Pancreas (tissue), 10 donors: ENCODE measurements around the gene UNC13A. TPM values are rescaled to one million over a fixed set of nuclear protein-coding genes. Genes with fewer than 3 reads are reported as not detected.

Experiments
- ATAC-seq, 4 donors: fragments of 200-7000 bp; cut with Tn5 transposase; one replicate each; pipeline versions ENCODE4 v1.8.0 to v1.9.1; 2020; ENCODE audit warnings: mild to moderate bottlenecking in 4 of 4, moderate library complexity in 4 of 4
- DNase-seq, 6 donors: peaks; one replicate each; pipeline ENCODE4 v3.0.0-alpha.2; 2020
- FAIRE-seq: peaks from 2 replicates; lab custom pipeline; 2012; peaks lifted over from hg19 to GRCh38; lab: Jason Lieb, UNC
- H3K27ac ChIP-seq, 4 donors: fragments of 200-600 bp; sonication (generic); 1 replicate in 3 of 4; 2 replicates in 1 of 4; pipeline versions ENCODE4 v1.5.0 to v1.8.0; 2020
- H3K27me3 ChIP-seq, 4 donors: fragments of 200-600 bp; one replicate each; pipeline ENCODE4 v1.8.0; 2021
- H3K36me3 ChIP-seq, 3 donors: fragments of 200-600 bp; sonication (generic) in 1 of 3; one replicate each; pipeline versions ENCODE4 v1.5.0 to v1.8.0; 2020 to 2021
- H3K4me1 ChIP-seq, 3 donors: fragments of 200-600 bp; one replicate each; pipeline ENCODE4 v1.8.0; 2021
- H3K4me3 ChIP-seq, 4 donors: fragments of 200-600 bp; sonication (generic) in 2 of 4; one replicate each; pipeline versions ENCODE4 v1.5.0 to v1.8.0; 2020 to 2021
- H3K9me3 ChIP-seq, 4 donors: fragments of 200-600 bp; one replicate each; pipeline ENCODE4 v1.8.0; 2021
- CTCF ChIP-seq, 4 donors: fragments of 200-600 bp; sonication (generic) in 3 of 4; IDR thresholded peaks; one replicate each; pipeline versions ENCODE4 v1.5.0 to v1.8.0; 2021; ENCODE audit warnings: antibody characterized with exemption in 4 of 4
- WGBS, 2 donors: extraction: QIAGEN DNeasy Blood & Tissue Kit; methylation state at CpG; one replicate each; pipeline ENCODE4 v1.1.7; 2013; 5-methylcytosine and 5-hydroxymethylcytosine counted together
- intact Hi-C, 3 donors: fragments of 100-400 bp; cut with DNase I; formaldehyde crosslinking; loops; one replicate each; pipeline versions ENCODE4 v1.11.1 to v1.14.2; 2022
- polyA plus RNA-seq, 2 donors: library from polyadenylated mRNA; stranded (reverse); fragments of 200-250 nt; gene quantifications; one replicate each; pipeline ENCODE4 v1.2.3, GENCODE V29; 2013
- total RNA-seq, 6 donors: library from RNA; stranded (reverse); fragmentation: NEBNext Ultra II Directional in 4 of 6; extraction: Animal tissue kit (Norgen Biotek cat#: 25700) in 4 of 6; gene quantifications; one replicate each; pipeline versions ENCODE4 v1.2.1 to v1.2.4, GENCODE V29; 2021 to 2023
- donor health status: healthy with polysubstance abuse.
- donor health status: DM: no; HTN: no; CAD: no; lungs with moderate emphysema.
- donor health status: DM: no; HTN: no; CAD: no.
- donor health status: control.
- donor health status: control.
- donor health status: Bipolar disorder and iron deficiency.
- donor health status: DM: yes; HTN: yes; CAD: no.
- donor health status: DM: no; HTN: no; CAD: no.
- donor health status: DM: no; HTN: no; CAD: no.
- donor health status: DM: yes; HTN: yes; CAD: no.

Gene UNC13A
- total and polyA plus RNA-seq, 8 donors, result 0.92 to 10.5 (median 2.2) TPM

GRCh38 chr19:17684256-17684655, 3.9 kb downstream of the UNC13A start:
- no peak for ATAC-seq
- Histone ChIP-seq H3K27me3 (peaks cover 0 to 42% (median 3%) of the 10 kb centered on the region in 4 donors), H3K27ac (no peak overlapping the region), H3K36me3 (no peaks in the 10 kb centered on the region), H3K4me3 (no peak overlapping the region), H3K9me3 (no peaks in the 10 kb centered on the region), H3K4me1 (no peaks in the 10 kb centered on the region)
- intact Hi-C loops, result no loop called here
- WGBS, 2 donors, result 45 to 46% methylated on average over 4 of the region's 4 CpGs
- no peak for FAIRE-seq
- DNase-seq, result no peak
- no peak for TF ChIP-seq CTCF (IDR thresholded peaks at IDR 0.05)

- DNase-seq (no peak), FAIRE-seq (no peak), ATAC-seq (no peak)
- Histone ChIP-seq H3K36me3 (no peaks in the 10 kb centered on the region), H3K27me3 (peaks cover 0 to 31% (median 3%) of the 10 kb centered on the region in 4 donors), H3K4me3 (no peak overlapping the region), H3K4me1 (no peaks in the 10 kb centered on the region), H3K27ac (no peak overlapping the region), H3K9me3 (no peaks in the 10 kb centered on the region)
- WGBS, 2 donors, result 50 to 72% methylated on average over 4 of the region's 4 CpGs
- no peak for TF ChIP-seq CTCF (IDR thresholded peaks at IDR 0.05)
- intact Hi-C loops, result no loop called here
These were observed 5.1 kb downstream of the UNC13A start for GRCh38 chr19:17683078-17683477.

GRCh38 chr19:17682273-17682672, 5.9 kb downstream of the UNC13A start:
- Histone ChIP-seq H3K36me3 (no peaks in the 10 kb centered on the region), H3K27me3 (peaks cover 0 to 23% (median 3%) of the 10 kb centered on the region in 4 donors), H3K27ac (no peak overlapping the region), H3K9me3 (no peaks in the 10 kb centered on the region), H3K4me1 (no peaks in the 10 kb centered on the region), H3K4me3 (no peak overlapping the region)
- no peak for FAIRE-seq
- TF ChIP-seq CTCF (IDR thresholded peaks at IDR 0.05), result no peak
- intact Hi-C loops, result no loop called here
- 39 to 56% methylated on average over 5 of the region's 5 CpGs for WGBS, 2 donors
- DNase-seq, result no peak
- ATAC-seq, result no peak

- H3K27me3 ChIP-seq, result peaks cover 0 to 19% (median 3%) of the 10 kb centered on the region in 4 donors
- H3K4me1 ChIP-seq, result no peaks in the 10 kb centered on the region
- TF ChIP-seq CTCF (IDR thresholded peaks at IDR 0.05), result no peak
- ATAC-seq (peak in 1 of 4 donors; percentile 51), FAIRE-seq (no peak), DNase-seq (no peak)
- H3K9me3 ChIP-seq, result no peaks in the 10 kb centered on the region
- intact Hi-C loops, result no loop called here
- 49 to 57% methylated on average over 25 of the region's 25 CpGs for WGBS, 2 donors
- H3K36me3 ChIP-seq, result no peaks in the 10 kb centered on the region
- H3K4me3 ChIP-seq, result no peak overlapping the region
- no peak overlapping the region for H3K27ac ChIP-seq
These were observed 6.5 kb downstream of the UNC13A start for GRCh38 chr19:17681505-17682125.

- WGBS, 2 donors, result 5% methylated on average over 37 to 38 of the region's 38 CpGs
- Histone ChIP-seq H3K36me3 (no peaks in the 10 kb centered on the region), H3K27ac (no peak overlapping the region), H3K27me3 (peaks cover 0 to 19% (median 3%) of the 10 kb centered on the region in 4 donors), H3K9me3 (no peaks in the 10 kb centered on the region), H3K4me3 (no peak overlapping the region), H3K4me1 (no peaks in the 10 kb centered on the region)
- peak in 3 of 4 donors; percentile 84 to 93 (median 90) for ATAC-seq
- no peak for FAIRE-seq
- no peak for TF ChIP-seq CTCF (IDR thresholded peaks at IDR 0.05)
- DNase-seq, result peak; percentile 22 to 75 (median 36)
- intact Hi-C loops, result no loop called here
These were observed 7.9 kb downstream of the UNC13A start for GRCh38 chr19:17680230-17680722.
